Left colon (tissue), 2 donors: ENCODE results near the gene TPSAB1. TPM values are rescaled to one million over a fixed set of nuclear protein-coding genes. Genes with fewer than 3 reads are reported as not detected.
"Not testable (repeated sequence)": the region's sequence is repeated elsewhere in the genome, so short reads cannot be mapped to it uniquely, and the experiment has no call there.

ENCODE experiments used
- ATAC-seq: fragments of 200-7000 bp; cut with Tn5 transposase; one replicate; pipeline ENCODE4 v1.9.1; 2020; ENCODE audit warnings: mild to moderate bottlenecking, moderate library complexity
- DNase-seq, 2 donors: peaks; one replicate each; pipeline ENCODE4 v3.0.0-alpha.2; 2020
- intact Hi-C, 2 donors: fragments of 100-400 bp; cut with DNase I in 1 of 2; cut with micrococcal nuclease in 1 of 2; formaldehyde crosslinking; loops; one replicate each; pipeline versions ENCODE4 v1.11.2 to v1.14.0; 2022; cut with DNase I, micrococcal nuclease
- total RNA-seq, 2 donors: library from RNA; stranded (reverse); fragmentation: NEBNext Ultra II Directional; extraction: Animal tissue kit (Norgen Biotek cat#: 25700); gene quantifications; one replicate each; pipeline ENCODE4 v1.2.1, GENCODE V29; 2021
- donor health status: DM: no; HTN: no; CAD: no.
- donor health status: DM: yes; HTN: yes; CAD: no.

TPSAB1 gene
- total RNA-seq, 2 donors from 2014 or later = 5.7 to 49.9 TPM

DNA sequence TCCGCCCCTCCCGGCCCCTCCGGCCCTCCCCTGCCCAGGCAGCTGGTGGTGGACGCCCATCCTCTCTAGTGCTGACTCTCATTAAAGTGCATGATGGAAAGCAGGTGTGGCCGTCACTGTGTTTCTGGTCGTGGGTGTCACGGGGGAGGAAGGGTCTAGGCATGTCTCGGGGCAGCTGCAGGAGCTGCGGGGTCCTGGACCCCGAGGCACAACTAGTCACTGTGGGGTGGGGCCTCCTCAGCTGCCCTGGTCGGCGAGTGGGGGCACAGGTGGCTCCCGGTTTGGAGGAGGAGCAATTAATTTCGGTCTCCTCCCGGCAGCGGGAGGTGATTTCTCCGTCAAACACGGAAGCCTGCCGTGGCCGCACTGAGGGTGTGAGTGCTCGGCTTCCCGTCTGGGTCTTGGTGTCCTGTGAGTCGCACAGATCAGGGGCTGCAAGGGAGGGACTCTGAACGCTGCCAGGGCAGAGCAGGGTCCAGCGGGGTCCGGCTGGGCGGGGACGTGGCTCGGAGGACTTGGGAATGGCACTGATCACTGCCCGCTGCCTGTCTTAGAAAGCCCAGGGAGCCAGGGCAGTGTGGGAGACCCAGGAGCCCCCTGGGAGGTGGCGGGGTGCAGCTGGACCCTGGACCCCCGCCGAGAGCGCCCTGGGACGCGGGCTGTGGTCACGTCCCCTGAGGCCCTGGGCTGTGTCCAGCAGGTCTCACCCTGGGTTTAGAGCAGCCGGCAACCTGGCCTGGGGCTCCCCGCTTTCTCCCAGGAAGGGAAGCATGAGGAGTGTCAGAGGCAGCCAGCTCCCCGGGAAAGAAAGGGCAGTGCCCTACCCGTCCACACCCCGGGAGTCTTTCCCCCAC is 18.6 kb downstream of the TPSAB1 start:
- intact Hi-C loops = no loop called here
- DNase-seq = no peak
- ATAC-seq = peak; percentile 34

DNA sequence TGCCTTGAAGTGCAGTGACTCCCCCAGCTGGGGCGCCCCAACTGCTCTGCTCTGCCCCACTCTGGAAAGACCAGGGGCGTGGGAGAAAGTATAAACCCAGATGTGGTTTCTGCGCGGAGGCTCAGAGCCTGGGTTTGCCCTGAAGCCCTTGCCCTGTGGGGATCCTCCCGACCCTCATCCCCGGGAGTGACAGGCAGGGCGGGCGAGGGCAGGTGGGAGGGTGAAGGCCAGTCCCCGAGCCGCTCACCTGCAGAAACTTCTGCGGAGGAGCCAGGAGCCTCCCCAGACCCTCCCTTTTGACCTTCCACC is 19.2 kb downstream of the TPSAB1 start:
- no peak for DNase-seq
- ATAC-seq = no peak
- intact Hi-C loops = no loop called here

DNA sequence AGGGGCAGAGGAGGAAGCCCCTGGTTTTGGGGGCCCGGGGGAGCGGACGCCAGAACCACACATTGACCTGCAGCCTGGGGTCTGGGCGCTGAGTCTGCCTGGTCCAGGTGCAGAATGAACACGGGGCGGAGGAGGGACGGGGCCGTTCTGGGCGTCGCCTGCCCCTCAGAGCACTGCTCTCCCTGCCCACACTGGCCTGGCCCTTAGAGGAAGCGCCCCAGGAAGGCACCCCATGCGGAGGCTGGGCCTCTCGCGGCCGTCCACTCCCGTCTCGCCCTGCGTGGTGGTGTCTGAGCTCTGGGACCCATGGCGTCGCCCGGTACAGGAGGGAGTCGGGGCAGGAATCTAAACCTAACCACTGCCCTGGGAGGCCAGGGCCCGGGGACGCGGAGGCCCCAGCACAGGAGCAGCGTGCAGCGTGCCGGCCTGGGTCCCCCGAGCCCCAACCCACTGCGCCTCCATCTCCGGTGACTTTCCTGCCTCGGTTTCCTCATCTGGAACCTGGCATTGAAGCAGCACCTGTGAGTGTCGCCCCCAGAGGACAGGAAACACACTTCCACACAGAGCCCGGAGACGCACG is 19.7 kb downstream of the TPSAB1 start:
- DNase-seq (no peak), ATAC-seq (no peak)
- intact Hi-C loops = no loop called here

DNA sequence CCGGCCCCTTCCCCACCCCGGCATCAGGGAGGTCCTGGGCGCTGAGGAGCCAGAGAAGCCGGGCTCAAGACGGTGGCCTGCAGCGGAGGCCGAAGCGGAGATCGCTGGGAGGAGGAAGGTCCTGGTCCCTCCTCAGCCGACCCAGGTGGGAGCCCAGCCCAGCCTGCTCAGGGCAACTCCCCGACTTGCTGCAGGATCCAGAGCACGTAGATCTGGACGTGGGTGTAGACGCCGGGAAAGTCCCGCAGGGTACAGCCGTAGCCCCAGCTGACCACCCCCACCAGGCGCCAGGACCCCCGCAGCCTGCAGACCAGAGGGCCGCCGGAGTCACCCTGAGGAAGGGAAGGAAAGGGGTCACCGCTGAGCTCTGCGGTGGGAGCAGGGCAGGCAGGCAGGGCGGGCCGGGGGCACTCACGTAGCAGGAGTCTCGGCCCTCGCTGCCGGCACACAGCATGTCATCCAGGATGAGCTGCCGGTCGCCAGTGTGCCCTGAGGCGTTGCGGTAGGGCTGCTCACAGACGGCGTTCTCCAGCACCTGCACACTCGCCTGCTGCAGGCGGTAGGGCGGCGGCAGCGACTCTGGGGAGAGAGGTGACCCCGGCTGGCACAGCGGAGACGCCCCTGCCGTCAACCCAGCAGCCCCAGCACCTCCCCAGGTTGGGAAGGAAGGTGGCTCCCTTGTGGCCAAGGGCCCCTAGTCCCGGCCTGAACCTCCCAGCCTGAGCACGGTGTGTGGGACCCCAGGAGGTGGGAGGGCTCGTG is 20.8 kb downstream of the TPSAB1 start:
- no peak for ATAC-seq
- no peak for DNase-seq
- intact Hi-C loops = no loop called here

DNA sequence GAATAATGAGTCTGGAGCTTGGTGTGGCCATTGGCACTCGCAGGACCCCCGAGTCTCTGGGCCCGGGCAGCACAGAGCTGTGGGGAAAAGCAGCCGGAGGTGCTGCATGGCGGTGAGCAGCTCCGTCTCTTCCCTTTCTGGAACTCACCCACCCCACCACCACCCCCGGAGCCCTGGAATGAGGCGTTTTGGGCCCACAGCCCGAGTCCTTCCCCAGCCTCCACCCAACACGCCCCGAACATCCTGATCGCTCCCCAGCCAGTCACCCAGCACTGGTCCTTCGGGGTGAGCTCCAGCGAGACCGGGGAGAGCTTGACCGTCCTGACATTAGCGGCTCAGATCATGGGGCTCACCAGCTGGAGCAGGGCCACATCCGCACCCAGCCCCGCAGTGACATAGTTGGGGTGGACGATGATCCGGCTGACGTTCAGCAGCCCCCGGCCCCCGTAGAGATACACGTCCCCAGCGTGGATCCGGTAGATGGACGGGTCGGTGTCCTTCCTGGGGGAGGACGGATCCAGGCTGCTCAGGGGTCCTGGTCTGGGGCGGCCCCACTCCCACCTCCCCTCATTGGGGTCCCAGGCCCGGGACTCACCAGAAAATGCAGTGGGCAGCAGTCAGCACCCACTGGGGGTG is 21.8 kb downstream of the TPSAB1 start:
- DNase-seq (no peak), ATAC-seq (no peak)
- intact Hi-C loops = no loop called here

DNA sequence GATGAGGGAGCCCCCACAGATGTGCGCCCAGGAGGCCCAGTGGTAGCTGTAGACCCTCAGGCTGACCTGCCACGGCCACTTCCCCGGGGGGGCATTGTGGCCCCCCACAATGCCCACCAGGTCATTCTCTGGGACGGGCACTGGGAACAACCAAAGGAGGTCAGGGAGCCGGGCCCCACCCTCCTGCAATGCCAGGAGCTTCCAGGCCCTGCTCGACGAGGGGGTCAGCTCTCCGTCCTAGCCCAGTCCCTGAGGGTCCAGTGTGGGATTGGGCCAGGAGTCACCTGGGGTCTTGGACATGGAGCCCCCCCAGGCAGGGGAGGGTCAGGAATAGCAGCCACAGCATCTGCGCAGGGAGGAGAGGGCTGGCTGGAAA is 22.3 kb downstream of the TPSAB1 start:
- ATAC-seq = no peak
- intact Hi-C loops = no loop called here

DNA sequence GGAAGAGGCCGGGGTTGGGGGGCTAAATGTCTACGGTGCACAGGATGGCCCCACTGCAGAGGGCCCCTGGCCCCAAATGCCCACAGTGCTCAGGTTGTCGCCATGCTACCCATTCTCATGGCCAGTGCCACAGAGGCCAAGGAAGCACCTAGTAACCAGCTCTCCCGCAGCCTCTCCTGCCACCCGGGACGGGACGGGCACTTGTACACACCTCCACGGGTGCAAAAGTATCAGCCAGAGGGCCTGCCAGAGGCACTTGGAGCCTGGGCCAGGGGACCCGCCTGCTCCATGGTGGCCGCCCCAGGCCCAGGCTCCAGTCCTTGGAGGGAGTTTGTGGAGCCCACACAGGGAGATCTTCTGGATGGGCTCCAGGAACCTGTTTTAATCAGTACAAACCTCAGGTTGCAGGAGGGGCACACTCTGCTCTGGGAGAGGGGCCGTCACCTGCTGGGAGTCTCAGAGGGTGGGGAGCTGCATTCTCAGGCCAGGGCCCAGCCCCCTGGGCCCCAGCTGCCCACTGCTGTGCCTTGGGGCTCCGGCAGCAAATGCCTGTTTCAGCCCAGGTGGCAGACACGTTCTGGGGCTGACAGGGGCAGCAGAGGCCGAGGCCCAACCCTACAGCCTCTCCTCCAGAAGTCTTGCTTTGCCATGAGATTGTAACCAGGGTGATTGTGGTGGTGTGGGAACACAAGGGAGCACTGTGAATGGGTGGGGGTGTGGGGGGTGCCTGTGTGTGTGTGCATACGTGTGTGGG is 23.3 kb downstream of the TPSAB1 start:
- DNase-seq (no peak), ATAC-seq (no peak)
- intact Hi-C loops = no loop called here

More for the DNA sequence above, 22.3 kb downstream of the TPSAB1 start:
- DNase-seq = no peak

DNA sequence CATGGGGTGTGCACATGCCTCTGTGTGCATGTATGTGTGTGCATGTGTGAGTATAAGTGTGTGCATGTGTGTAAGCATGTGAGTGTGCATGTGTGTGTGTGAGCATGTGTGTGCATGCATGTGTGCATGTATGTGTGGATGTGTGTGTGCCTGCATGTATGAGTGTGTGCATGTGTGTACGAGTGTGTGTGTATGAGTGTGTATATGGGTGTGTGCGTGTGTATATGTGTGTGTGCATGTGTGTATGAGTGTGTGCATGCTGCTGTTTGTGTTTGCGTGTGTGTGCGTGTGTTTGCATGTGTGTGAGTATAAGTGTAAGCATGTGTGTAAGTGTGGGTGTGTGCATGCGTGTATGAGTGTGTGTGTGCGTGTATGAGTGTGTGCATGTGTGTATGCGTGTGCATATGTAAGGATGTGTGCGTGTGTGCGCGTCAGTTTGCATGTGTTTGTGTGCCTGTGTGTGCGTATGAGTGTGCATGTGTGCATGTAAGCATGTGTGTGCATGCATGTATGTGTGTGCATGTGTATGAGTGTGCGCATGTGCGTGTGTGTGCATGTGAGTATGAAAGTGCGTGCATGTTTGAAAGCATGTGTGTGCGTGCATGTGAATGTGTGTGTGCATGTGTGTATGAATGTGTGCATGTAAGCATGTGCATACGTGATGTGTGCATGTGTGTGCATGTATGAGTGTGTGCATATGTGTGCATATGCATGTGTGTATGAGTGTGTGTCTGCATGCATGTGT is 24.0 kb downstream of the TPSAB1 start:
- no peak for ATAC-seq

DNA sequence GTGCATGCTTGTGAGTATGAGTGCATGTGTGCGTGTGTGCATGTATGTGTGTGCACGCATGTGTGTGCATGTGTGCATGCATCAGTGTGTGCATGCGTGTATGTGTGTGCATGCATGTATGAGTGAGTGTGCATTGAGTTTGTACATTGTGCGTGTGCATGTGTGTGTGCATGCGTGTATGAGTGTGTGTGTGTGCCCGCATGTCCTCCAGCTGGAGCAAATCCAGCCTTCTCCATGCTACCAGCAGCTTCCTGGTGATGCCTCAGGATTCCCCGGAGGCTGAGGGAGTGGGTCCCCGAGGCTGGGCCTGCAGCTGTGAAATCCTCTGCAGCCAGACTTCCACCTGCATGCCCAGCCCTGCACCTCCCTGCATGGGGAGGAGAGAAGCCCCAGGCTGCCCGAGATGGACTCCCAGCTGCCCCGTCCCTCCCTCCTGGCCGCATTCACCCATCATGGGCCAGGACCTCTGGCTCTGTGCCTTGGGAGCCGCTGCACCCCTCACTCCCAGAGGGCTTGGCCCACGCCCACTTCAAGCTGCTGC is 24.7 kb downstream of the TPSAB1 start:
- intact Hi-C loops = no loop called here
- DNase-seq (no peak), ATAC-seq (no peak)

More for the DNA sequence above, 24.0 kb downstream of the TPSAB1 start:
- no peak for DNase-seq
- intact Hi-C loops = no loop called here

DNA sequence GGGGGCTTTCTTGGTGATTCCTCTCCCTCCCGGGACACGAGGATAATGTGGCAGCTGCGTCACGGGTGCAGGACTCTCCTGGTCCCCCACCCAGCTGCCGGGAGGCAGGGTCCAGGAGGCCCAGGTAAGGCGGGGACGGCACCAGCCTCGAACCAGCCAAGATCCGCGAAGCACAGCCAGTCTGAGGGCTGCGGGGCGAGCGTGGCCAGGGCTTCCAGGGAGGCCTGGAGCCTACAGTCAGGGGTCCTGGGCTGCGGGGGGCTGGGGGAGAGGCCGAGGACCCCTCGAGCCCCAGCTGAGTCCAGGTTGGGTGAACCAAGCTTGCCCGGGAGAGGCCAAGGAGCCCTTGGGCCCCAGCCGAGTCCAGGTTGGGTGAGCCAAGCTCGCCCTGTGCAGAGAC is 25.3 kb downstream of the TPSAB1 start:
- intact Hi-C loops = no loop called here
- DNase-seq = no peak
- ATAC-seq = no peak

DNA sequence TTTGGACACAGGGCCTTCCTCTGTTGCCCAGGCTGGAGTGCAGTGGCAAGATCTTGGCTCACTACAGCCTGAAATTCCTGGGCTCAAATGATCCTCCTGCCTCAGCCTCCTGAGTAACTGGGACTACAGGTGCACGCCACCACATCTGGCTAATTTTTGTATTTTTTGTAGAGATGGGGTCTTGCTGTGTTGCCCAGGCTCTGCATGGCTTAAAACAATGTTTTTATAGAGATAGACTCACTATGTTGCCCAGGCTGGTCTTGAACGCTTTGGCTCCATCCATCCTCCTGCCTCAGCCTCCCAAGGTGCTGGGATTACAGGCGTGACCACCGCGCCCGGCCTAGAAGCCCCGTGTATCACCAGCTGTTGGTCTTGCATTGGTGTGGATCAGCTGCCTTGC is 28.9 kb downstream of the TPSAB1 start:
- DNase-seq, ATAC-seq, intact Hi-C loops: not testable (repeated sequence)

DNA sequence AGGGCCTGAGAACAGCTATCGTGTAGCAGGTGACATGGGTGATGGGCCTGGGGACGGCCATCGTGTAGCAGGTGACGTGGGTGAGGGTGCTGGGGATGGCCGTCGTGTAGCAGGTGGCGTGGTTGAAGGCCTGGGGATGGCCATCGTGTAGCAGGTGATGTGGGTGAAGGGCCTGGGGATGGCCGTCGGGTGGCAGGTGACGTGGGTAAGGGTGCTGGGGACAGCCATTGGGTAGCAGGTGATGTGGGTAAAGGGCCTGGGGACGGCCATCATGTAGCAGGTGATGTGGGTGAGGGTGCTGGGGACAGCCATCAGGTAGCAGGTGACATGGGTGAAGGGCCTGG is 30.8 kb downstream of the TPSAB1 start:
- DNase-seq (no peak), ATAC-seq (no peak)
- intact Hi-C loops = no loop called here

DNA sequence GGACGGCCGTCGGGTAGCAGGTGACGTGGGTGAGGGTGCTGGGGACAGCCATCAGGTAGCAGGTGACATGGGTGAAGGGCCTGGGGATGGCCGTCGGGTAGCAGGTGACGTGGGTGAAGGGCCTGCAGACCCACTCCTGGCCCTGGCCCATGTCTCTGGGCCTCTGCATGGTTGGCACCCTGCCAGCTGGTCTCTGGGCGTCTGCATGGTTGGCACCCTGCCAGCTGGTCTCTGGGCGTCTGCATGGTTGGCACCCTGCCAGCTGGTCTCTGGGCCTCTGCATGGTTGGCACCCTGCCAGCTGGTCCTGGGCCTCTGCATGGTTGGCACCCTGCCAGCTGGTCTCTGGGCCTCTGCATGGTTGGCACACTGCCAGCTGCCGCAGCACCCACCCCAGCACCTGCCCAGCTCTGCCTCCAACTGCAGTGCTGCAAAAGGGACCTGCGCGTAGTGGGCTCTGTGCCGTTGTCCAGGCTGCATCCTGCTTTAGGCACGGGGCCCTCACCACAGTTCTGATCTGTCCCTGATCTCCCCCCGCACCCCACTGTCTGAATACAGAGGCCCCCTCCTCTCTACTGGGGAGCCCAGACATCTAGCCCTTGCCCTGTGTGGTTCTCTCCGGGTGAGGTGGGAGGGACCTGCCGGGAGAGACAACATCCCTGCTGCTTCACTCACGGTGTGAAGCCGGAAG is 31.4 kb downstream of the TPSAB1 start:
- ATAC-seq (peak; percentile 74), DNase-seq (peak in 1 of 2 donors; percentile 37)
- intact Hi-C loops = not testable (repeated sequence)

DNA sequence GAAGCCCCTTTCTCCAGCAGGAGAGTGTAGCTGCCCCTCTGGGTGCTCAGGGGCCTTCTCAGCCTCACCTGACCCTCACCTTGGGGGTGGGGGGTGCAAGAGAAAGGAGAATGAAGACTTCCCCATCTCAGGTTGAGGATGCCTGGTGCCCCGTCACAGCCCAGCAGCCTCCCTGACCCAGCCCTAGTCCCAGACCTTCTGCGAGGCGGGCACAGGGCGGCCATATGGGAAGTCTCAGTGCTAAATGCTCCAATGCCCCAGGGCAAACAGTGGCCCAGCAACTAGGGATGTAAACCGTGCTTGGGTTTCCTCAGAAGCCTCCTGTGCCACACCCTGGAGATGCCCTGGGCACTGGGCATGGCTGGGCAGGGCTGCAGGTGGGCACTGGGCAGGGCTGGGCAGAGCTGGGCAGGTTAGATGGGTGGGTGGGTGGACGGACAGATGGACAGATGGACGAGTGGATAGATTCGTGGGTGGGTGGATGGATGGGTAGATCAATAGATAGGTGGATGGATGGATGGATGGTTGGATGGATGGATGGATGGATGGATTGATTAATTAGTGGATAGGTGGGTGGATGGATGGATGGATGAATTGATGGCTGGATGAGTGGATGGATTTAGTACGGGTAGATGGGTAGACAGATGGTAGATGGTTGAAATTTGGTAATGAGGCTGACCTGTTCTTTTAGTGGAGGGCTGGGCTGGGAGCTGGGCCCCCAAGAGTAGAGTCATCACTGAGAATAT is 32.1 kb downstream of the TPSAB1 start:
- intact Hi-C loops = no loop called here
- DNase-seq (no peak), ATAC-seq (peak; percentile 33)

DNA sequence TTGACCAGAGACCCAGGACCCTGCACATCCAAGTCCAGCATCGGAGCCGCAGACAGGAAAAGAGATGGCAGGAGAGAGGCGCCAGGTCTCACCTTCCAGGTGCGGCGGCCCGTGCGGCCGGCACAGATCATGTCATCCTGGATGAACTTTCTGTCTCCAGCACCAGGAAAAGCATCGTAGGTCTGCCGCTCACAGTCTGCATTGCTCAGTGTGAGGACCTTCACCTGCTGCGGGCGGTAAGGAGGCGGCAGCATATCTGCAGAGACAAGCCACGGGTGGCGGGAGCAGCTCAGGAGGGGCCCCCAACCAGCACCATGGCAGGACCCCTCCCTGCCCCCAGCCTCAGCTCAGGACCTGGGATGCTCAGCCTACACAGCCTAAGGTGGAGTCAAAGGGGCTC is 33.3 kb downstream of the TPSAB1 start:
- ATAC-seq (no peak), DNase-seq (no peak)

DNA sequence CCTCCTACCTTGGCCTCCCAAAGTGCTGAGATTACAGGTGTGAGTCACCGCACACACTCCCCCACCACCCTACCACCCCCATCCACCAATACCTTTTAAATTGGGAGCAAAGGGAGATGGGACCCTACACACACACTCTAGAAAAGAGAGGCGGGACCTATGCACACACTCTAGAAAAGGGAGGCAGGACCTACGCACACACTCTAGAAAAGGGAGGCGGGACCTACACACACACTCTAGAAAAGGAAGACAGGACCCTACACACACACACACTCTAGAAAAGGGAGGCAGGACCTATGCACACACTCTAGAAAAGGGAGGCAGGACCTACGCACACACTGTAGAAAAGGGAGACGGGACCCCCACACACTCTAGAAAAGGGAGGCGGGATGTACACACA is 34.3 kb downstream of the TPSAB1 start:
- intact Hi-C loops = no loop called here
- no peak for ATAC-seq
- DNase-seq = no peak

More for the DNA sequence above, 33.3 kb downstream of the TPSAB1 start:
- intact Hi-C loops = no loop called here
